HepG2 (cell line): ENCODE data around the gene FAM169A. TPM values are rescaled to one million over a fixed set of nuclear protein-coding genes. Genes with fewer than 3 reads are reported as not detected.

Source experiments
- ELF1 ChIP-seq: sonication (generic); formaldehyde crosslinking; IDR thresholded peaks from 2 replicates; pipeline ENCODE4 v1.4.0; 2020; ENCODE audit warnings: missing genetic modification reagents
- FOXP1 ChIP-seq, 2 experiments: fragments of 450-650 bp in 1 of 2; IDR thresholded peaks; 2 replicates each; pipeline ENCODE4 v1.6.1; 2017 to 2018; ENCODE audit warnings: antibody characterized with exemption in 1 of 2
- LCORL ChIP-seq, 2 experiments: fragments of 450-650 bp in 1 of 2; sonication (generic) in 1 of 2; formaldehyde crosslinking in 1 of 2; IDR thresholded peaks; 2 replicates each; pipeline versions ENCODE4 v1.5.0 to v1.6.1; 2017 to 2020; ENCODE audit warnings: antibody characterized with exemption in 1 of 2, missing genetic modification reagents in 1 of 2
- MTA1 ChIP-seq: sonication (generic); formaldehyde crosslinking; IDR thresholded peaks from 2 replicates; pipeline ENCODE4 v1.4.0; 2020; ENCODE audit warnings: missing genetic modification reagents, mild to moderate bottlenecking, borderline replicate concordance
- REL ChIP-seq: sonication (generic); formaldehyde crosslinking; conservative IDR thresholded peaks from 2 replicates; pipeline ENCODE4 v1.8.0; 2022; ENCODE audit warnings: mild to moderate bottlenecking, missing genetic modification reagents, moderate library complexity
- SOX6 ChIP-seq, 2 experiments: fragments of 450-650 bp in 1 of 2; sonication (generic) in 1 of 2; formaldehyde crosslinking in 1 of 2; IDR thresholded peaks; 2 replicates each; pipeline versions ENCODE4 v1.4.0 to v1.6.1; 2017 to 2020; ENCODE audit warnings: antibody characterized with exemption in 1 of 2, mild to moderate bottlenecking in 1 of 2, missing genetic modification reagents in 1 of 2
- TARDBP ChIP-seq: sonication (generic); formaldehyde crosslinking; IDR thresholded peaks from 2 replicates; pipeline ENCODE4 v1.8.0; 2022; ENCODE audit warnings: mild to moderate bottlenecking, missing genetic modification reagents
- ZNF431 ChIP-seq: sonication (generic); formaldehyde crosslinking; IDR thresholded peaks from 2 replicates; pipeline ENCODE4 v1.9.0; 2022; ENCODE audit warnings: missing genetic modification reagents, low read depth, mild to moderate bottlenecking, borderline replicate concordance
- ZNF496 ChIP-seq: sonication (generic); formaldehyde crosslinking; IDR thresholded peaks from 2 replicates; pipeline ENCODE4 v1.8.1; 2023; ENCODE audit warnings: mild to moderate bottlenecking, moderate library complexity, missing genetic modification reagents; ENCODE audit not compliant: insufficient replicate concordance
- ZNF629 ChIP-seq: sonication (generic); formaldehyde crosslinking; conservative IDR thresholded peaks from 2 replicates; pipeline ENCODE4 v1.5.0; 2020; ENCODE audit warnings: missing genetic modification reagents
- ZNF788 ChIP-seq: sonication (generic); formaldehyde crosslinking; IDR thresholded peaks from 2 replicates; pipeline ENCODE4 v1.5.0; 2020; ENCODE audit warnings: mild to moderate bottlenecking, missing genetic modification reagents, borderline replicate concordance
- ZSCAN22 ChIP-seq: sonication (generic); formaldehyde crosslinking; IDR thresholded peaks from 2 replicates; pipeline ENCODE4 v1.4.0; 2020; ENCODE audit warnings: mild to moderate bottlenecking, missing genetic modification reagents
- polyA plus RNA-seq, 8 experiments: library from polyadenylated mRNA; depleted of rRNA in 3 of 8; stranded (reverse) in 7 of 8; unstranded in 1 of 8; fragments of >200 nt; fragmentation: Illumina TruSeq in 4 of 8; extraction: Trizol in 4 of 8; gene quantifications; 2 replicates each; pipeline versions ENCODE4 v1.2.1 to v1.2.3, GENCODE V29; 2011 to 2016; ENCODE audit warnings: low read depth in 4 of 8, missing spikeins in 1 of 8, mixed read lengths in 1 of 8; ENCODE audit not compliant: insufficient read depth in 1 of 8
- total RNA-seq, 5 experiments: library from RNA; depleted of rRNA; stranded (reverse); fragments of >200 nt; fragmentation: Illumina TruSeq; extraction: Trizol; gene quantifications; 2 replicates each; pipeline ENCODE4 v1.2.3, GENCODE V29; 2016; ENCODE audit warnings: low read depth in 1 of 5
- TF ChIP-seq, protein P1 (sequence below): IDR thresholded peaks from 2 replicates; pipeline ENCODE4 v1.6.1; 2016; ENCODE audit warnings: mild to moderate bottlenecking, missing biosample characterization, missing genetic modification reagents
- TF ChIP-seq, protein P2 (sequence below): sonication (generic); formaldehyde crosslinking; IDR thresholded peaks from 2 replicates; pipeline ENCODE4 v1.9.0; 2022; ENCODE audit warnings: missing genetic modification reagents, mild to moderate bottlenecking, borderline replicate concordance
- TF ChIP-seq, protein P3 (sequence below): sonication (generic); formaldehyde crosslinking; IDR thresholded peaks from 2 replicates; pipeline ENCODE4 v1.5.1; 2020; ENCODE audit warnings: mild to moderate bottlenecking, missing genetic modification reagents, moderate library complexity
- TF ChIP-seq, protein P4 (sequence below): fragments of 450-650 bp; IDR thresholded peaks from 2 replicates; pipeline ENCODE4 v1.6.1; 2017
- TF ChIP-seq, protein P5 (sequence below): IDR thresholded peaks from 2 replicates; pipeline ENCODE4 v1.6.1; 2018; ENCODE audit warnings: missing genetic modification reagents

The FAM169A gene
- total and polyA plus RNA-seq, 2 of the 13 experiments (the other 11 are each of a cell fraction or from before 2014, with no cell fraction given), result 21.1 to 110 TPM

DNA sequence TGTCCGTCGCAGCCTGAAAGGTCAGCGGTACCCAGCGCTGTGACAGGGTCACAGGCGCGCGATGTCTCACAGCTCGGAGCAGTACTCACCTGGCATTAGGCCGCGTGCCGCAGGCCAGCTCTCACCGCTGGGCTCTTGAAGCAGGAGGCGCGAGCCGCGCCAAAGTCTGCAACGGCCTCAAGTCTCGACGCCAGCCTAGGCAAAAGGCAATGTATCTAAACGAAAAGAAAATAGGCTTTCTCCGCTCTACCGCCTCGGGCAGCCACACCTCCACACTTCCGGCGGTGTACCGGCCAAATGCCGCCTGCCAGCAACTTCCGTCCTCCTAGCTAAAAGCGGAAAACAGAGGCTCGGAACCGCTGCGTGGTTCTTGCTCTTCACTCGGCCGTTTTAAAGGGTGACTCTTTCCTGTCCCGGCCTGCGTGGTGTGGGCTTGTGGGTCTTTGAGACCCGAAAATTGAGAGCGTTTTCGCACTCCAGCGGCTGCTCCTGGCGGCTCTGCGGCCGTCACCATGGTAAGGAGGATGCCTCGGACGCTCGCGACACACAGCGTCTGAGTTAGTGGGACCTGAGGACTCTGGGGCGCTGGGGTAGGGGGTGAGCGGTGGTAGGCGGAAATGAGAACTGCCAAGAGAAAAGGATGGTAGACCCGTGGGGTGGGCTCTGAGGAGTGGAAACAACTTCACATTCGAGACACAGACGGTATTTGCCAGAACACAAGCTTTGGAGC is 99.2 kb downstream of the FAM169A start, which contains the start of the genes GFM2 and NSA2 (continued):
- no peak for TF ChIP-seq REL (CRISPR knock-in tag)
- no peak for TF ChIP-seq LCORL (IDR thresholded peaks at IDR 0.05)
- TF ChIP-seq LCORL (CRISPR knock-in tag; IDR thresholded peaks at IDR 0.05), result 0 out of 2 replicates have a peak, but pooled peaks have one; percentile 51
- TF ChIP-seq ZNF629 (CRISPR knock-in tag), result 0 out of 2 replicates have a peak, but pooled peaks have one; percentile 6
- TF ChIP-seq ZSCAN22 (CRISPR knock-in tag), result no peak
- TF ChIP-seq, protein P1, sequence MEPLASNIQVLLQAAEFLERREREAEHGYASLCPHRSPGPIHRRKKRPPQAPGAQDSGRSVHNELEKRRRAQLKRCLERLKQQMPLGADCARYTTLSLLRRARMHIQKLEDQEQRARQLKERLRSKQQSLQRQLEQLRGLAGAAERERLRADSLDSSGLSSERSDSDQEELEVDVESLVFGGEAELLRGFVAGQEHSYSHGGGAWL (CRISPR knock-in tag), result peak; percentile 64; the same call in 1 of the 2 replicates
- TF ChIP-seq, protein P2, sequence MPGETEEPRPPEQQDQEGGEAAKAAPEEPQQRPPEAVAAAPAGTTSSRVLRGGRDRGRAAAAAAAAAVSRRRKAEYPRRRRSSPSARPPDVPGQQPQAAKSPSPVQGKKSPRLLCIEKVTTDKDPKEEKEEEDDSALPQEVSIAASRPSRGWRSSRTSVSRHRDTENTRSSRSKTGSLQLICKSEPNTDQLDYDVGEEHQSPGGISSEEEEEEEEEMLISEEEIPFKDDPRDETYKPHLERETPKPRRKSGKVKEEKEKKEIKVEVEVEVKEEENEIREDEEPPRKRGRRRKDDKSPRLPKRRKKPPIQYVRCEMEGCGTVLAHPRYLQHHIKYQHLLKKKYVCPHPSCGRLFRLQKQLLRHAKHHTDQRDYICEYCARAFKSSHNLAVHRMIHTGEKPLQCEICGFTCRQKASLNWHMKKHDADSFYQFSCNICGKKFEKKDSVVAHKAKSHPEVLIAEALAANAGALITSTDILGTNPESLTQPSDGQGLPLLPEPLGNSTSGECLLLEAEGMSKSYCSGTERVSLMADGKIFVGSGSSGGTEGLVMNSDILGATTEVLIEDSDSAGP (CRISPR knock-in tag), result peak; percentile 91
- TF ChIP-seq SOX6 (IDR thresholded peaks at IDR 0.05), result no peak
- peak; percentile 69; the same call in 1 of the 2 replicates for TF ChIP-seq SOX6 (CRISPR knock-in tag; IDR thresholded peaks at IDR 0.05)
- TF ChIP-seq ZNF788 (CRISPR knock-in tag), result peak; percentile 72; the same call in 1 of the 2 replicates
- TF ChIP-seq, protein P3, sequence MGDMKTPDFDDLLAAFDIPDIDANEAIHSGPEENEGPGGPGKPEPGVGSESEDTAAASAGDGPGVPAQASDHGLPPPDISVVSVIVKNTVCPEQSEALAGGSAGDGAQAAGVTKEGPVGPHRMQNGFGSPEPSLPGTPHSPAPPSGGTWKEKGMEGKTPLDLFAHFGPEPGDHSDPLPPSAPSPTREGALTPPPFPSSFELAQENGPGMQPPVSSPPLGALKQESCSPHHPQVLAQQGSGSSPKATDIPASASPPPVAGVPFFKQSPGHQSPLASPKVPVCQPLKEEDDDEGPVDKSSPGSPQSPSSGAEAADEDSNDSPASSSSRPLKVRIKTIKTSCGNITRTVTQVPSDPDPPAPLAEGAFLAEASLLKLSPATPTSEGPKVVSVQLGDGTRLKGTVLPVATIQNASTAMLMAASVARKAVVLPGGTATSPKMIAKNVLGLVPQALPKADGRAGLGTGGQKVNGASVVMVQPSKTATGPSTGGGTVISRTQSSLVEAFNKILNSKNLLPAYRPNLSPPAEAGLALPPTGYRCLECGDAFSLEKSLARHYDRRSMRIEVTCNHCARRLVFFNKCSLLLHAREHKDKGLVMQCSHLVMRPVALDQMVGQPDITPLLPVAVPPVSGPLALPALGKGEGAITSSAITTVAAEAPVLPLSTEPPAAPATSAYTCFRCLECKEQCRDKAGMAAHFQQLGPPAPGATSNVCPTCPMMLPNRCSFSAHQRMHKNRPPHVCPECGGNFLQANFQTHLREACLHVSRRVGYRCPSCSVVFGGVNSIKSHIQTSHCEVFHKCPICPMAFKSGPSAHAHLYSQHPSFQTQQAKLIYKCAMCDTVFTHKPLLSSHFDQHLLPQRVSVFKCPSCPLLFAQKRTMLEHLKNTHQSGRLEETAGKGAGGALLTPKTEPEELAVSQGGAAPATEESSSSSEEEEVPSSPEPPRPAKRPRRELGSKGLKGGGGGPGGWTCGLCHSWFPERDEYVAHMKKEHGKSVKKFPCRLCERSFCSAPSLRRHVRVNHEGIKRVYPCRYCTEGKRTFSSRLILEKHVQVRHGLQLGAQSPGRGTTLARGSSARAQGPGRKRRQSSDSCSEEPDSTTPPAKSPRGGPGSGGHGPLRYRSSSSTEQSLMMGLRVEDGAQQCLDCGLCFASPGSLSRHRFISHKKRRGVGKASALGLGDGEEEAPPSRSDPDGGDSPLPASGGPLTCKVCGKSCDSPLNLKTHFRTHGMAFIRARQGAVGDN (CRISPR knock-in tag), result peak; percentile 91
- TF ChIP-seq ZNF496 (CRISPR knock-in tag), result no peak
- 0 out of 2 replicates have a peak, but pooled peaks have one; percentile 6 for TF ChIP-seq ZNF431 (CRISPR knock-in tag)
- peak; percentile 97 for TF ChIP-seq TARDBP (CRISPR knock-in tag)
- TF ChIP-seq FOXP1 (IDR thresholded peaks at IDR 0.05), result no peak
- TF ChIP-seq FOXP1 (CRISPR knock-in tag; IDR thresholded peaks at IDR 0.05), result peak; percentile 33; the same call in 1 of the 2 replicates
- TF ChIP-seq, protein P4, sequence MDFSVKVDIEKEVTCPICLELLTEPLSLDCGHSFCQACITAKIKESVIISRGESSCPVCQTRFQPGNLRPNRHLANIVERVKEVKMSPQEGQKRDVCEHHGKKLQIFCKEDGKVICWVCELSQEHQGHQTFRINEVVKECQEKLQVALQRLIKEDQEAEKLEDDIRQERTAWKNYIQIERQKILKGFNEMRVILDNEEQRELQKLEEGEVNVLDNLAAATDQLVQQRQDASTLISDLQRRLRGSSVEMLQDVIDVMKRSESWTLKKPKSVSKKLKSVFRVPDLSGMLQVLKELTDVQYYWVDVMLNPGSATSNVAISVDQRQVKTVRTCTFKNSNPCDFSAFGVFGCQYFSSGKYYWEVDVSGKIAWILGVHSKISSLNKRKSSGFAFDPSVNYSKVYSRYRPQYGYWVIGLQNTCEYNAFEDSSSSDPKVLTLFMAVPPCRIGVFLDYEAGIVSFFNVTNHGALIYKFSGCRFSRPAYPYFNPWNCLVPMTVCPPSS, result no peak
- peak; percentile 91 for TF ChIP-seq ELF1
- no peak; the same call in 1 of the 2 replicates for TF ChIP-seq MTA1 (CRISPR knock-in tag)
- TF ChIP-seq, protein P5, sequence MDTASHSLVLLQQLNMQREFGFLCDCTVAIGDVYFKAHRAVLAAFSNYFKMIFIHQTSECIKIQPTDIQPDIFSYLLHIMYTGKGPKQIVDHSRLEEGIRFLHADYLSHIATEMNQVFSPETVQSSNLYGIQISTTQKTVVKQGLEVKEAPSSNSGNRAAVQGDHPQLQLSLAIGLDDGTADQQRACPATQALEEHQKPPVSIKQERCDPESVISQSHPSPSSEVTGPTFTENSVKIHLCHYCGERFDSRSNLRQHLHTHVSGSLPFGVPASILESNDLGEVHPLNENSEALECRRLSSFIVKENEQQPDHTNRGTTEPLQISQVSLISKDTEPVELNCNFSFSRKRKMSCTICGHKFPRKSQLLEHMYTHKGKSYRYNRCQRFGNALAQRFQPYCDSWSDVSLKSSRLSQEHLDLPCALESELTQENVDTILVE (CRISPR knock-in tag), result peak; percentile 91
